ENCODE results near the gene ADGRA1. TPM values are rescaled to one million over a fixed set of nuclear protein-coding genes. Genes with fewer than 3 reads are reported as not detected.

Gene ADGRA1
- polyA plus RNA-seq, 2 of the 4 experiments (the other 2 are of a cell fraction): not detected

- 89% methylated on average over 73 of the region's 83 CpGs for WGBS (ENCODE audit: missing lambda C conversion rate)
- POLR2A ChIA-PET: no interaction called here
These were observed 40.7 kb downstream of the ADGRA1 start for GRCh38 chr10:133128126-133129070.

More at GRCh38 chr10:133128126-133129070, 40.7 kb downstream of the ADGRA1 start:
- DNase-seq (ENCODE audit: low read depth in 1 of 2, low spot score in 1 of 2) (no peak), FAIRE-seq (no peak), ATAC-seq (no peak)
- H3K9me3 ChIP-seq: no peaks in the 10 kb centered on the region
- H3K4me3 ChIP-seq: no peak overlapping the region
- TF ChIP-seq TFCP2L1 (CRISPR knock-in tag; IDR thresholded peaks at IDR 0.05) (no peak), RCOR1 (IDR thresholded peaks at IDR 0.05; ENCODE audit: low read depth, low read length) (no peak), ZFP36 (IDR thresholded peaks at IDR 0.05; ENCODE audit: borderline replicate concordance, partially characterized antibody) (no peak), SREBF2 (IDR thresholded peaks at IDR 0.05) (no peak), EHF (CRISPR knock-in tag; IDR thresholded peaks at IDR 0.05) (no peak), KDM5A (IDR thresholded peaks at IDR 0.05) (no peak), JUN (IDR thresholded peaks at IDR 0.05) (no peak), MAX (IDR thresholded peaks at IDR 0.05) (no peak), JUNB (IDR thresholded peaks at IDR 0.05) (no peak), REST (IDR thresholded peaks at IDR 0.05) (no peak)
- TF ChIP-seq, protein P1, sequence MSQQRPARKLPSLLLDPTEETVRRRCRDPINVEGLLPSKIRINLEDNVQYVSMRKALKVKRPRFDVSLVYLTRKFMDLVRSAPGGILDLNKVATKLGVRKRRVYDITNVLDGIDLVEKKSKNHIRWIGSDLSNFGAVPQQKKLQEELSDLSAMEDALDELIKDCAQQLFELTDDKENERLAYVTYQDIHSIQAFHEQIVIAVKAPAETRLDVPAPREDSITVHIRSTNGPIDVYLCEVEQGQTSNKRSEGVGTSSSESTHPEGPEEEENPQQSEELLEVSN (IDR thresholded peaks at IDR 0.05; ENCODE audit: borderline replicate concordance, low read depth): no peak
- TF ChIP-seq, protein P2, sequence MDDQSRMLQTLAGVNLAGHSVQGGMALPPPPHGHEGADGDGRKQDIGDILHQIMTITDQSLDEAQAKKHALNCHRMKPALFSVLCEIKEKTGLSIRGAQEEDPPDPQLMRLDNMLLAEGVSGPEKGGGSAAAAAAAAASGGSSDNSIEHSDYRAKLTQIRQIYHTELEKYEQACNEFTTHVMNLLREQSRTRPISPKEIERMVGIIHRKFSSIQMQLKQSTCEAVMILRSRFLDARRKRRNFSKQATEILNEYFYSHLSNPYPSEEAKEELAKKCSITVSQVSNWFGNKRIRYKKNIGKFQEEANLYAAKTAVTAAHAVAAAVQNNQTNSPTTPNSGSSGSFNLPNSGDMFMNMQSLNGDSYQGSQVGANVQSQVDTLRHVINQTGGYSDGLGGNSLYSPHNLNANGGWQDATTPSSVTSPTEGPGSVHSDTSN (IDR thresholded peaks at IDR 0.05): no peak
- TF ChIP-seq, protein P3, sequence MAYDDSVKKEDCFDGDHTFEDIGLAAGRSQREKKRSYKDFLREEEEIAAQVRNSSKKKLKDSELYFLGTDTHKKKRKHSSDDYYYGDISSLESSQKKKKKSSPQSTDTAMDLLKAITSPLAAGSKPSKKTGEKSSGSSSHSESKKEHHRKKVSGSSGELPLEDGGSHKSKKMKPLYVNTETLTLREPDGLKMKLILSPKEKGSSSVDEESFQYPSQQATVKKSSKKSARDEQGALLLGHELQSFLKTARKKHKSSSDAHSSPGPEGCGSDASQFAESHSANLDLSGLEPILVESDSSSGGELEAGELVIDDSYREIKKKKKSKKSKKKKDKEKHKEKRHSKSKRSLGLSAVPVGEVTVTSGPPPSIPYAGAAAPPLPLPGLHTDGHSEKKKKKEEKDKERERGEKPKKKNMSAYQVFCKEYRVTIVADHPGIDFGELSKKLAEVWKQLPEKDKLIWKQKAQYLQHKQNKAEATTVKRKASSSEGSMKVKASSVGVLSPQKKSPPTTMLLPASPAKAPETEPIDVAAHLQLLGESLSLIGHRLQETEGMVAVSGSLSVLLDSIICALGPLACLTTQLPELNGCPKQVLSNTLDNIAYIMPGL (CRISPR knock-in tag; IDR thresholded peaks at IDR 0.05; ENCODE audit: borderline replicate concordance): no peak
- no peak overlapping the region; the same call in 2 of the 3 replicates for H3K4me2 ChIP-seq
- no peaks in the 10 kb centered on the region for H3K4me1 ChIP-seq
- no peak overlapping the region for H3K27ac ChIP-seq
- CTCF ChIA-PET: interaction anchor here (0.7 to 1.2 kb wide), 2 partner anchors 43 to 189 kb away, joined by 3 to 7 read pairs; no protein-coding TSS in a partner anchor
